Measurements from ENCODE around the gene GALNTL6. TPM values are rescaled to one million over a fixed set of nuclear protein-coding genes. Genes with fewer than 3 reads are reported as not detected.

GALNTL6 gene
- polyA plus RNA-seq, 4 donors, result 0.30 to 0.45 (median 0.31) TPM; not detected in 1

DNA sequence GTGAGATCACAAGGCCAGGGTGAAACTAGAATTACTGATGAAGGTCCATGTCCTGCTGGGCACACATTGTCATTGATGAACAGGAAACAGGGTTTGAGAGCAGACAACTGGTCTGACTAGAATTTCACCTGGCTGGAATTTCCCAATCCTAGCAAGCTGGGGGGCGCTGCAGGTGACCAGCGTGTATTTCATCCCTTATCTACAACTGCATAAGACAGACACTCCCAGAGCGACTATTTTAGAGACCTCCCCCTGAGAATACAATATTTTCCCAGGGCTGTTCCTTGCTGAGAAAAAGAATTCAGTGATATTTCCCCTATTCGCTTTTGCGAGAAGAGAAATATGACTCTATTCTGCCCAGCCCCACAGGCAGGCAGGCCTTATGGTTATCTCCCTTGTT is 922.8 kb downstream of the GALNTL6 start:
- no peak for DNase-seq
- Histone ChIP-seq H3K4me1 (ENCODE audit: control insufficient read depth in 3 of 3, insufficient read depth in 2 of 3, low read depth in 1 of 3, low read length in 2 of 3) (no peaks in the 10 kb centered on the region), H3K36me3 (ENCODE audit: control insufficient read depth in 3 of 3, insufficient read depth in 2 of 3, low read depth in 1 of 3, low read length in 3 of 3) (no peaks in the 10 kb centered on the region), H3K4me3 (ENCODE audit: low read depth in 1 of 3, low read length in 3 of 3) (no peak overlapping the region), H3K27ac (ENCODE audit: low read depth in 1 of 3, low read length in 2 of 3) (no peak overlapping the region), H3K27me3 (ENCODE audit: control insufficient read depth in 3 of 3, insufficient read depth in 3 of 3, low read length in 3 of 3) (no peaks in the 10 kb centered on the region), H3K9me3 (ENCODE audit: control insufficient read depth in 2 of 2, insufficient read depth in 1 of 2, low read depth in 1 of 2, low read length in 1 of 2) (peaks cover 0 to 42% of the 10 kb centered on the region in 2 donors)
- 79 to 82% (median 80%) methylated on average over 5 of the region's 5 CpGs for WGBS, 3 donors
- no peak for FAIRE-seq

DNA sequence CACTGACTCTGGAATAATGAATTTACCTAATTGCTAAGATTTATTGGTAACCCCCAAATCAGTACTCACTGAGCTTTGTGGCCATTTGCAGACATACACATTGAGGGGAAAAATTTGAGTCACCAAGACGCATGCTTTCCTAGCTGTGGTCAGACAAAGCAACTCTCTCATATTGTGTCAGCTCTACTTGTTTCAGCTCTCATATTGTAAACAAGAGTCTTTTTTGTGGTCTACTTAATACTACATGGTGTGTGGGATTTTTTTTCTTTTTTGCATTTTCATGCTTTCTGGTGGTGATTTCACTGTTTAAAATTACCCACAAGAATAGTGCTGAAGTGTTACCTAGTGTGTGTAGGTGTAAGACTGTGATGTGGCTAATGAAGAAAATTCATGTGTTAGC is 927.2 kb downstream of the GALNTL6 start:
- H3K36me3 ChIP-seq (ENCODE audit: control insufficient read depth in 3 of 3, insufficient read depth in 2 of 3, low read depth in 1 of 3, low read length in 3 of 3), result no peaks in the 10 kb centered on the region
- peaks cover 0 to 19% of the 10 kb centered on the region in 2 donors for H3K9me3 ChIP-seq (ENCODE audit: control insufficient read depth in 2 of 2, insufficient read depth in 1 of 2, low read depth in 1 of 2, low read length in 1 of 2)
- H3K4me1 ChIP-seq (ENCODE audit: control insufficient read depth in 3 of 3, insufficient read depth in 2 of 3, low read depth in 1 of 3, low read length in 2 of 3), result no peaks in the 10 kb centered on the region
- no peak overlapping the region for H3K27ac ChIP-seq (ENCODE audit: low read depth in 1 of 3, low read length in 2 of 3)
- H3K4me3 ChIP-seq (ENCODE audit: low read depth in 1 of 3, low read length in 3 of 3), result no peak overlapping the region
- H3K27me3 ChIP-seq (ENCODE audit: control insufficient read depth in 3 of 3, insufficient read depth in 3 of 3, low read length in 3 of 3), result no peaks in the 10 kb centered on the region
- WGBS, 3 donors, result 75 to 82% (median 79%) methylated on average over 1 of the region's 1 CpG
- no peak for FAIRE-seq
- no peak for DNase-seq

DNA sequence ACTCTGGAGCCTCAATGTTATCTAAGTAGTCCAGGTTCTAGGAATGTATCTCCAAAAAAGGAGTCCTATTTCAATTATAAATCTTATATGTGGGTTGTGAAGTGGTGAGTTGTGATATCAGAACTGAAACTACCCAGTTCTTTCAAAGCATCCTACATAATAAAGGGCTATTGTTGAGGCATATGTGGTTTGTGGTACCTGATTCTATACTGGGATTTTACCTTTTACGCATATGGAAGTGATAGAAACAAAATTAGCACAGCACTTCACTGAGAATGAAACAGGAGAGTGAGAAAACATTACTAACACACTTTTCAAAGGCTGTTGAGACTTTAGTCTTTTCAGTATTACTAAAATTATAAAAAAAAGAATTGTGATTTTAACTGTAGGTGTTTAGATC is 937.7 kb downstream of the GALNTL6 start:
- FAIRE-seq, result no peak
- no peaks in the 10 kb centered on the region for H3K36me3 ChIP-seq (ENCODE audit: control insufficient read depth in 3 of 3, insufficient read depth in 2 of 3, low read depth in 1 of 3, low read length in 3 of 3)
- no peaks in the 10 kb centered on the region for H3K4me1 ChIP-seq (ENCODE audit: control insufficient read depth in 3 of 3, insufficient read depth in 2 of 3, low read depth in 1 of 3, low read length in 2 of 3)
- no peak for DNase-seq
- WGBS, 3 donors, result 78 to 83% (median 78%) methylated on average over 1 of the region's 1 CpG
- no peak overlapping the region for H3K27ac ChIP-seq (ENCODE audit: low read depth in 1 of 3, low read length in 2 of 3)
- no peaks in the 10 kb centered on the region for H3K27me3 ChIP-seq (ENCODE audit: control insufficient read depth in 3 of 3, insufficient read depth in 3 of 3, low read length in 3 of 3)
- no peak overlapping the region for H3K4me3 ChIP-seq (ENCODE audit: low read depth in 1 of 3, low read length in 3 of 3)
- H3K9me3 ChIP-seq (ENCODE audit: control insufficient read depth in 2 of 2, insufficient read depth in 1 of 2, low read depth in 1 of 2, low read length in 1 of 2), result peaks cover 0 to 2% of the 10 kb centered on the region in 2 donors

DNA sequence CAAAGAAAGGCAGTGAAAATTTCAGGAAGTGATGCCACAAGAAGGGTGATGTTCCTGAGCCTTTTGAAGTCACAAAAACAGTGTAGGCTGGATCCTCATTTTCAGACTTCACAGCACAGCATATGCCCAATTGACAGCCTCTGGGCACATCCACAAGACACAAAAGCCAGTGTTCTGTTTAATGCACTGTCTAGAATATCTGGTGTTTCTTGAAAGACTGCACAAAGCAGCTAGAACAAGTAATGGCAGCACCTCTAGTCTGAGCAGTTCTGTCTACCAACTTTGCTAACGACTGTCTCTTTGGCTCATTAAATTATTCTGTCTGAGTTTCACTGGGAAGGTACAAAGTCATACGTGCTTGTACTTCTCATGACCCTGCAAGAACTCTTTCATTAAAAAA is 938.3 kb downstream of the GALNTL6 start:
- Histone ChIP-seq H3K4me1 (ENCODE audit: control insufficient read depth in 3 of 3, insufficient read depth in 2 of 3, low read depth in 1 of 3, low read length in 2 of 3) (no peaks in the 10 kb centered on the region), H3K36me3 (ENCODE audit: control insufficient read depth in 3 of 3, insufficient read depth in 2 of 3, low read depth in 1 of 3, low read length in 3 of 3) (no peaks in the 10 kb centered on the region), H3K27ac (ENCODE audit: low read depth in 1 of 3, low read length in 2 of 3) (no peak overlapping the region), H3K27me3 (ENCODE audit: control insufficient read depth in 3 of 3, insufficient read depth in 3 of 3, low read length in 3 of 3) (no peaks in the 10 kb centered on the region), H3K9me3 (ENCODE audit: control insufficient read depth in 2 of 2, insufficient read depth in 1 of 2, low read depth in 1 of 2, low read length in 1 of 2) (peaks cover 0 to 2% of the 10 kb centered on the region in 2 donors), H3K4me3 (ENCODE audit: low read depth in 1 of 3, low read length in 3 of 3) (no peak overlapping the region)
- FAIRE-seq, result no peak
- WGBS, 3 donors, result 83 to 85% (median 84%) methylated on average over 2 of the region's 2 CpGs
- no peak for DNase-seq

DNA sequence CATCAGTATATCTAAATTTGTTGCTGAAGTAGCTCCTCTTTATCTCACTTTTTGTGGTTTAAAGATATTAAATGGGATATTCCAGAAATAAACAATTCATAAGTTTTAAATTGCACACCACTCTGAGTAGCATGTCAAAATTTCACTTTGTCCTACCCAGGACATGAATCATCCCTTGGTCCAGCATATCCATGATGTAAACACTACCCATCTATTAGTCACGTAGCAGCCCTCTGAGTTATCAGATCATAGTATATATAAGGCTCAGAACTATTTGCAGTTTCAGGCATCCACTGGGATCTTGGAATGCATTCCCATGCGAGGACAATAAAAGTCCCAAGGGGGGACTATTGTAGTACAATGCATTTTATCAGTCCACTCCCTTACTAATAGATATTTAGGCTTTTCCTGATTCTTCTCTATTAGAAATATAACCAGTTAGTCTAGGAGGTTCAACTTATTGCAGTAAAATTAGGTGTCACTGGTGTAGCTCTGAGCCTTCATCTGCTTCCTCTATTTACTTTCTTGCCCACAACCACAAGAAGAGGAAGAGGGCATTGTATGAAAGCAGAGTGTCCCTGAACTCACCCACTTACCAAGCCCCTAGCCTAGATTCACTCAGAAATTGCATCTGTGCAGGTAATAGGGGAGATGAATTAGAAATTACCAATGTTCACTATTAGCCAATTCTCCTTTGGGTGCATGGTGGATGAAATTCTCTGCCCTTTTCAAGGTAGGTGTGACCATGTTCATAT is 945.6 kb downstream of the GALNTL6 start:
- DNase-seq (no peak), FAIRE-seq (no peak)
- Histone ChIP-seq H3K4me3 (ENCODE audit: low read depth in 1 of 3, low read length in 3 of 3) (no peak overlapping the region), H3K27ac (ENCODE audit: low read depth in 1 of 3, low read length in 2 of 3) (no peak overlapping the region), H3K9me3 (ENCODE audit: control insufficient read depth in 2 of 2, insufficient read depth in 1 of 2, low read depth in 1 of 2, low read length in 1 of 2) (no peaks in the 10 kb centered on the region), H3K4me1 (ENCODE audit: control insufficient read depth in 3 of 3, insufficient read depth in 2 of 3, low read depth in 1 of 3, low read length in 2 of 3) (no peaks in the 10 kb centered on the region), H3K36me3 (ENCODE audit: control insufficient read depth in 3 of 3, insufficient read depth in 2 of 3, low read depth in 1 of 3, low read length in 3 of 3) (no peaks in the 10 kb centered on the region), H3K27me3 (ENCODE audit: control insufficient read depth in 3 of 3, insufficient read depth in 3 of 3, low read length in 3 of 3) (no peaks in the 10 kb centered on the region)
- WGBS, 3 donors, result 67 to 81% (median 74%) methylated on average over 2 of the region's 2 CpGs

DNA sequence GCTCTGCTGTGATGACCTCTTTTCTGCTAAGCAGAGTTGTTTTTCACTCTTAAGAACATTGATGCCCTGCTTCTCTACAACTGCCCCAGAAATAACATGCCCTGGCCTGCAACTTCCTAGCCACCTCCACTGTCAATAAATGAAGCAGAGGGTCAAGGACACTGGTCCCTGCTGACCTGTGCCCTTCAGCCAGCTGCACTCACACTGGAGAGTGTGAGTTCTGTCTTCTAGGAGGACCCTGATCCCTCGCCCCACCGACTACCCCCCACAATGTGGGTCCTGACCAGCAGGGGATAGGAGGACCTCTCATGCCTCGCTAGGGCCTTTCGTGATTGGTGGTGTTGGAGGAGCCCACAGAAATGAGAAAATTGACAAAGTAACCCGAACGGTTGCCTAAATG is 947.3 kb downstream of the GALNTL6 start:
- DNase-seq (no peak), FAIRE-seq (no peak)
- Histone ChIP-seq H3K9me3 (ENCODE audit: control insufficient read depth in 2 of 2, insufficient read depth in 1 of 2, low read depth in 1 of 2, low read length in 1 of 2) (no peaks in the 10 kb centered on the region), H3K4me3 (ENCODE audit: low read depth in 1 of 3, low read length in 3 of 3) (no peak overlapping the region), H3K27ac (ENCODE audit: low read depth in 1 of 3, low read length in 2 of 3) (no peak overlapping the region), H3K27me3 (ENCODE audit: control insufficient read depth in 3 of 3, insufficient read depth in 3 of 3, low read length in 3 of 3) (no peaks in the 10 kb centered on the region), H3K4me1 (ENCODE audit: control insufficient read depth in 3 of 3, insufficient read depth in 2 of 3, low read depth in 1 of 3, low read length in 2 of 3) (no peaks in the 10 kb centered on the region), H3K36me3 (ENCODE audit: control insufficient read depth in 3 of 3, insufficient read depth in 2 of 3, low read depth in 1 of 3, low read length in 3 of 3) (no peaks in the 10 kb centered on the region)
- WGBS, 3 donors, result 88 to 96% (median 90%) methylated on average over 6 of the region's 6 CpGs

DNA sequence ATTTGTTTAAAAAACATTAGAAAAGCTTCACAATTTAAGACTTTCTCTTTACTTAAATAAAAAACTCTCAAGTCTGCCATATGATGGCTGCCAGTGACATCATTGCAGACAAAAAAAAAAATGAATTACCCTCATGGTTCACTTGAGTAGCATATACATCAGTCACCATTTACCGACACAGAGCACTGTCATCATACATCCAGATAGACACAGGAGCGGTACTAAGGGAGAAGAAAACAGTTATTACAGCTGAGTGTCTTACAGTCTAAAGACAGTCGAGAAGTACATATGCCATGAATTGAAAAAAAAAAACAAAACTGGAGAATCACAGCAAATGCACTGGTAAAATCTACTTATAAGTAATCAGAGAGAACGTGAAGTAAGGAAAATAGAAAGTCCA is 949.7 kb downstream of the GALNTL6 start:
- Histone ChIP-seq H3K9me3 (ENCODE audit: control insufficient read depth in 2 of 2, insufficient read depth in 1 of 2, low read depth in 1 of 2, low read length in 1 of 2) (no peaks in the 10 kb centered on the region), H3K4me3 (ENCODE audit: low read depth in 1 of 3, low read length in 3 of 3) (no peak overlapping the region), H3K36me3 (ENCODE audit: control insufficient read depth in 3 of 3, insufficient read depth in 2 of 3, low read depth in 1 of 3, low read length in 3 of 3) (no peaks in the 10 kb centered on the region), H3K27ac (ENCODE audit: low read depth in 1 of 3, low read length in 2 of 3) (no peak overlapping the region), H3K4me1 (ENCODE audit: control insufficient read depth in 3 of 3, insufficient read depth in 2 of 3, low read depth in 1 of 3, low read length in 2 of 3) (no peaks in the 10 kb centered on the region), H3K27me3 (ENCODE audit: control insufficient read depth in 3 of 3, insufficient read depth in 3 of 3, low read length in 3 of 3) (no peaks in the 10 kb centered on the region)
- FAIRE-seq (no peak), DNase-seq (no peak)
- 73 to 85% (median 84%) methylated on average over 4 of the region's 4 CpGs for WGBS, 3 donors

DNA sequence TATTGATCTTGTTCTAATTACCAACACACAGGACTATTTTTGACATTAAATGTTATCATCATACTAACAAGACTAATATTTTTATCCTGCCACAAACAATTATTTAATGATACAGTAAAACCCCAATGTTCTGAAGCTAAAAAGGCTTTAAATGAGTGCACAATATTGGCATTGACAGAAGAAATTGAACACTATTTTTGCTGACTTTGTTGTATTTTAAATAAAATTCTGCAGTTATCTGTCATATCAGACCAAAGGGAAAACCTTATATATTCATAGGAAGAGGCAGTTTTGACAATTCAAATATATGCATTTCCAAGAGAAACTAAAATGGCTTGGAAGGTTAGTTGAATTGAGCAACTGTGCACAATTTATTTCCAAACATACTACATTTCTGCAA is 957.6 kb downstream of the GALNTL6 start:
- H3K9me3 ChIP-seq (ENCODE audit: control insufficient read depth in 2 of 2, insufficient read depth in 1 of 2, low read depth in 1 of 2, low read length in 1 of 2), result no peaks in the 10 kb centered on the region
- H3K4me1 ChIP-seq (ENCODE audit: control insufficient read depth in 3 of 3, insufficient read depth in 2 of 3, low read depth in 1 of 3, low read length in 2 of 3), result no peaks in the 10 kb centered on the region
- no peak overlapping the region for H3K4me3 ChIP-seq (ENCODE audit: low read depth in 1 of 3, low read length in 3 of 3)
- no peak for FAIRE-seq
- DNase-seq, result no peak
- H3K27me3 ChIP-seq (ENCODE audit: control insufficient read depth in 3 of 3, insufficient read depth in 3 of 3, low read length in 3 of 3), result no peaks in the 10 kb centered on the region
- H3K36me3 ChIP-seq (ENCODE audit: control insufficient read depth in 3 of 3, insufficient read depth in 2 of 3, low read depth in 1 of 3, low read length in 3 of 3), result no peaks in the 10 kb centered on the region
- no peak overlapping the region for H3K27ac ChIP-seq (ENCODE audit: low read depth in 1 of 3, low read length in 2 of 3)

DNA sequence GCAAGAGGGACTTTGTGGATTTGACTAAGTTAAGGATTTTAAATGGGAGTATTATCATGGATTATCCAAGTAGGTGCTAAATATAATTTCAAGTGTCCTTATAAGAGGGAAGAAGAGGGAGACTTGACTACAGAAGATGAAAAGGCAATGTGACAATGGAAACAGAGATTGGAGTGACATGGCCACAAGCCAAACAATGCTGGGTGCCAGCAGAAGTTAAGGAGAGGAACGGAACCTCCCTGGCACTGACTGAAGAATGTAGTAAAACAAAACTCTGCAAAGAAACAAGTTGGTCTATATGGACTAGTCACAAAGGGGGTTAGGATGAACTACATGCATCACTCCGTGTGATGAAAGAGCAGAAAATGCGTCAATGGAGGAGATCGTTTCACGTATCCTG is 959.6 kb downstream of the GALNTL6 start:
- no peaks in the 10 kb centered on the region for H3K9me3 ChIP-seq (ENCODE audit: control insufficient read depth in 2 of 2, insufficient read depth in 1 of 2, low read depth in 1 of 2, low read length in 1 of 2)
- no peaks in the 10 kb centered on the region for H3K36me3 ChIP-seq (ENCODE audit: control insufficient read depth in 3 of 3, insufficient read depth in 2 of 3, low read depth in 1 of 3, low read length in 3 of 3)
- 80 to 87% (median 86%) methylated on average over 5 of the region's 5 CpGs for WGBS, 3 donors
- H3K27me3 ChIP-seq (ENCODE audit: control insufficient read depth in 3 of 3, insufficient read depth in 3 of 3, low read length in 3 of 3), result no peaks in the 10 kb centered on the region
- H3K4me1 ChIP-seq (ENCODE audit: control insufficient read depth in 3 of 3, insufficient read depth in 2 of 3, low read depth in 1 of 3, low read length in 2 of 3), result no peaks in the 10 kb centered on the region
- no peak overlapping the region for H3K27ac ChIP-seq (ENCODE audit: low read depth in 1 of 3, low read length in 2 of 3)
- H3K4me3 ChIP-seq (ENCODE audit: low read depth in 1 of 3, low read length in 3 of 3), result no peak overlapping the region
- FAIRE-seq (no peak), DNase-seq (no peak)

Measured in small intestine (tissue), 7 donors.